GM18520 (cell line): Measurements from ENCODE around the gene TICAM2.
A peak's percentile ranks its signal among the peaks of the same experiment; 100 is the strongest.

Source experiments
- ATAC-seq: cut with Tn5 transposase; IDR thresholded peaks from one replicate; pipeline ENCODE4 v1.9.1; 2021; ENCODE audit not compliant: unreplicated experiment

The TICAM2 gene

DNA sequence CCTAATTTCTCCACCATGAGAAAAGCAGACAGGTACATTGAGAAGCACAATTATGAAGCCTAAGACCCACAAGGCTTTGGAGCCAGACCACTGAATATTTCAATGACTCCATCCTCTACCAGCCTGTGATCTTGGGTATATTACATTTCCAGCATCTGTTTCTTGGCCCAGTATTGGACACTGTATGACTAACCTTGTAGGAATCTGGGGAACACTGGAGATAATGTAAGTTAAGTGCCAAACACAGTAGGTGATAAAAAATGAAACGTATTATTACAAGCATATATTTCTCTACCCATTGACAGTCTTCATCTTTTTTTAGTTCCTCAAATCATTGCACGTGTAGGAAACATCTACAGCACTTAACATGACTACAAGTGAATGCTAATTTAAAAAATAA lies 29.1 kb downstream of the TICAM2 start:
- no peak for ATAC-seq

- no peak for ATAC-seq
These were observed 30.8 kb downstream of the TICAM2 start for GRCh38 chr5:115571441-115571878.

DNA sequence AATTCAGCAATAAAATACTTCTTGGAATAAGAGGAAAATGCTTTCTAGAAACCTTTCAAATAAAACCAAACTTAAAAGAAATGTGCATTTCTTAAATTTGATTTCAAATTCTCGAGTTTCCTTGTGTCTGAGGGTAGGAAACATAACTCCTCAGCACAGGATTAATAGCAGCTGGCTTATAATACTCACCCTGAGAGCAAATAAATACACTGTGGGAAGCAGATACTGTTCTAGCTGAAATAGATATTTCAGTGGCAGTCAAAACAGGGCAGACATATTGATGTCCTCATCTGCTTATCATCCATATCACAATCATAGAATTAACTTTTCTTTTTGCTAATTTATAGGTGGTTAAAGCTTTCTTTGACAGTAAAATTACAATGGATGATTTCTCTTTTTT lies 33.6 kb downstream of the TICAM2 start:
- no peak for ATAC-seq

GRCh38 chr5:115565233-115565632 lies 37.0 kb downstream of the TICAM2 start:
- ATAC-seq: no peak

DNA sequence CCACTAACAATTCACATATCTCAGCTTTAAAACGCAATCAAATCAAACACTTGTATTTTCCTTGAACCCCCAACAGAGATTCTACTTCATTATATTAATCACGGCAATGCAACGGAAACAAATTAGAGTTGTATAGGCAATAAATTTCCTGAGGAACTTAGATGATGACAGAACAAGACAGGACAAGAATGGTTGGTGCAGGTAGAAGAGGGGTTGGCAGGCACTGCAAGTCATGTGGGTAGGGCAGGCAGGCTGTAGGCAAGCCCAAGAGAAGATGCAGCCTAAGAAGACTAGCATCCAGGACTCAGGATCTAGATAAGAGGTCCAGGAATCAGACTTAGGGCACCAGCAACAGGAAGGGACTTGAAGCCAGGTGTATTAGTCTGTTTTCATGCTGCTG lies 41.1 kb downstream of the TICAM2 start:
- no peak for ATAC-seq

DNA sequence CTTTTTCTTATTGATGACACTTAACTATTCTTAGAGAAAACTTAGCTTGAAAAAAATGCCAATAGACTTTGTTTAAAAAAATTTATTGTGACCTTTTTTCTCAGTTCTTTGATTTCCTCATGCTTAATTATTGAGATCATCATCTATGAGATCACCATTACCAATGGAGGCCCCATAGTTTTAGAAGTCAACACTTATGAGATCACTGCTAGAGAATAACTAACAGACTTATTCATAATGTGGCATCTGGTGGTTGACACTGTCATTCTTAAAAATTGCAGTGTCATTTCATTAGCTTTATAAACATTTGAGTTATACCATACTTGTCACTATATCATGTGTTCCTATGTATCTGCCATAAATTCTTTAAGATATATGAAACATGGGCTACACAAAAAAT lies 42.8 kb downstream of the TICAM2 start:
- ATAC-seq: no peak

DNA sequence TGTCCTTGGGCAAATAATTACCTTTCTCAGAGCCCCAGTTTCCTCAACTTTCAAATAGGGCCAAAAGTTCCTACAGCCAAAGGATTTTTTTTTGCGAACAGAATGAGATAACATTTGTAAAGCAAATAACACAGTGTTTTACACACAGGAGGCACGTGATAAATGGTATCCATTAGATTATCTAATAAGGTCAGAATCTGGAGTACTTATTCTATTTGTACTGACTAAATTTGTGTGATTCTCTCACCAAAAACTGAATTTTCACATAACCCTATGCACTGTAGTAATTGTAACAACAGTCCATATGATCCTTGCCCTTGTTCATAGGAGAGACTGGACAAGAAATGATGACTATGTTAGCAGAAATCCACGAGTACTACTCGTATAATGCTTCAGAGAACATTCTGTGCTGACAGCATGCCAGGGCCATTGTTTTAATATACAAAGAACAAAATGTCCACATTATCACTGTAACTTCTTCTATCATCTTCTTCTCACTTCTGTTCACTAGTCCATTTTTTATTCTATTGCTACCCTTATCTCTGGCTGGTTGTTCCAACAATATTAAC lies 43.8 kb downstream of the TICAM2 start:
- no peak for ATAC-seq

- no peak for ATAC-seq
These were observed 44.5 kb downstream of the TICAM2 start for GRCh38 chr5:115557667-115558387.

DNA sequence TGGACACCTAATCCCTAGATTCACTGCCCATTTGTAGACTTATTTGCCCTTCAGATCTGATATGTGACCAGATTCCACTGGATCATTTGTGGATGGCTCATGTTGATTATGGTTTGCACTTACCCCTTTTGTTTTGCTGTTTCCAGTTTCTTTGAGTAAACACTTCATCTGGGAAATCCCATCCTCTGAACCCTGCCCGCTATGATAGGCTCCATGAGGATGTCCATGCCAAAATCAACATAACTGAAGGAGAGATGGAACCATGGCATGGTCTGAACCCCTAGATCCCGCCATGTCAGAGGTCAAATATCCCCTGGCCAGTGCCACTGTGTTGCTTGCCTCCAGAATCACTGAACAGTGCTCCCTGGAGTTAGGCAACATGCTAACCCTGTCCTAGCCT lies 46.0 kb downstream of the TICAM2 start:
- ATAC-seq: no peak

- ATAC-seq: no peak
These were observed 47.1 kb downstream of the TICAM2 start for GRCh38 chr5:115555084-115555633.

DNA sequence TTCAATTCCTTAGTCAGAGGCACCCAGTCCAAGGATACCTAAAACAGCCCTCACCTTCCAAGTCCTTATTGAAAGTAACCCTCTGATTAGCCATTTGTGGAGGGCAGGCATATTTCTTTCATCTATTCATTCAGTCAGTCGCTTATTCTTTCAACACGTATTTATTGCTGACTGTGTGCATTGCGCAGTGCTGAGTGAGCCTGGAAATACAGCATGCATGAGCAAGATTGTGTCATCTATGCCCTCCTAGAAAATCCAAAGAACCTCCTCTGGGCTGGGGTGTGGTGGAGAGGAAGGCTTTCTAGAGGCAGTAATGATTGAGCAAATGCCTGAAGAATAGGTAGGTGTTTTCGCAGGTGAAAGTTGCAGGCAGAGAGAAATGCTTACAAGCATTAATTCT lies 49.2 kb downstream of the TICAM2 start:
- ATAC-seq: no peak

DNA sequence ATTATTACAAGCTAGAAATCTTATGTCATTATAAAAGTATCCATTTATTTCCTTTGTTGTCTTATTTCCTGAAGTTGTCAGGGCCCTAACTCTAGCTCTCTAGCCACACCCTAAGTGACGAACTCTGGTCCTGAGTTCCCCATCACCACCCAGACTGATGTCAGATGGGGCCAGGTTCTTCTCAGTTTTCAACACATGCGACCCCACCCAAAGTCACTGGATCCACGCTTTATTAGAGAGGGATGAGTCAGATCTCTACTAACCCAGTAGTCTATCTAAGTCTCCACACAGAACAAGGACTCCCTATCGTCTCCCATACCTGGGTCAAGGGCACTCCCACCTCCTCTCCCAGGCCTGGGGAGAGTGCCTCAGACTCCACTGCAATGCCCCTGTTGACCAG lies 50.9 kb downstream of the TICAM2 start:
- no peak for ATAC-seq

- ATAC-seq: no peak
These were observed 53.1 kb downstream of the TICAM2 start for GRCh38 chr5:115549154-115549553.

GRCh38 chr5:115548683-115549082 lies 53.6 kb downstream of the TICAM2 start:
- no peak for ATAC-seq

GRCh38 chr5:115545351-115545882 lies 56.9 kb downstream of the TICAM2 start:
- ATAC-seq: no peak

- ATAC-seq: peak; percentile 96
These were observed 57.6 kb downstream of the TICAM2 start, which contains the start of gene FEM1C for GRCh38 chr5:115544436-115545350. Gene FEM1C (minus strand): TSS chr5:115544775. CDS start chr5:115543493, 1,282 bp downstream.

DNA sequence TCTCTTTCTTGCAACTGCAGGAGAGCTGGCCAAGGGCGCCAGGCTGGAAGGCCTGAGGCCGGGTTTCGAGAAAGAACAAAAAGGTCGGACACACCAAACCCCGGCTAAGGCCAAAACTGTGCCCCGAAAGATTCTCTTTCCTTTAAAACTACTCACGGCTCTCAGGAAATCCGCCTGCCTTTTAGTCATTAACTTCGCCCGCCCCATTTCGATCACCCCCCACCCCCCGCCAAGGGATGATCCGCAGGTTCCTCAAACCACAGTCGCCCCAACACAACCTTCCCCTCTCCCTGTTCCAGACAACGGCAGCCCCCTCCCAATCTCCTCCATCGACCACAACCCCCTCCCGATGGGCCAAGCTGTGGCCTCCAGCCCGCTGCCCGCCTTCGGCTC lies 58.2 kb downstream of the TICAM2 start:
- no peak for ATAC-seq

- ATAC-seq: no peak
These were observed 58.8 kb downstream of the TICAM2 start for GRCh38 chr5:115543365-115544042.

DNA sequence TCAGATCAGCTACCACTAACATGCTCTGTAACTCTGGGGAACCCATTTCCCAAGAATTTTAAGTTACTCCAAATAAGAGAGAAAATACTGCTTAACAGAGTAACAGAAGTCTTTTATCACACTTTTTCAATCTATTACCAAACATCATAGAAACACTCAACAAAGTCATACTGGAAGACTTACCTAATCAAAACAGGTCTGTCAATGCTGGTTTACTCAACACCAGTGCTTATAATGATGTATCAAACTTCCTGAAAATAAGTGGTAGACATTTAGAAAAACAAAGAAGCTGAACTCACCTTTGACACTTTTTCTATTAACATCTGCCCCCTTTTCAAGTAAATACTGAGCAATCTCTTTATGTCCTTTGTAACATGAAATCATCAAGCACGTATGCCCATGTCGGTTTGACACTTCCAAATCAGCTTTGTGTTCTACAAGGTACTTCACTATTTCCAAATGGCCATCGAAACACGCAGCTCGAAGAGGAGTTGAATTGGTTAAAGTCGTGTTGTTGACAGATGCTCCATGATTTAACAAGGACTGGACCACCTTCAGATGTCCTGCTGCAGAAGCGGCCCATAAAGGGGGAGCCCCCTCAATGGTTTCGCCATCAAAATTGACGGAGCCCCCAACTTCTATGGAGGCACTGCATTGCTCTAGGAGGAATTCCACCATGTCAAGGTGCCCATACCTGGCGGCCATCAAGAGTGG lies 59.5 kb downstream of the TICAM2 start:
- no peak for ATAC-seq

- ATAC-seq: no peak
These were observed 60.2 kb downstream of the TICAM2 start for GRCh38 chr5:115542086-115542485.
